ENCODE data around the gene TUT1.

DNA sequence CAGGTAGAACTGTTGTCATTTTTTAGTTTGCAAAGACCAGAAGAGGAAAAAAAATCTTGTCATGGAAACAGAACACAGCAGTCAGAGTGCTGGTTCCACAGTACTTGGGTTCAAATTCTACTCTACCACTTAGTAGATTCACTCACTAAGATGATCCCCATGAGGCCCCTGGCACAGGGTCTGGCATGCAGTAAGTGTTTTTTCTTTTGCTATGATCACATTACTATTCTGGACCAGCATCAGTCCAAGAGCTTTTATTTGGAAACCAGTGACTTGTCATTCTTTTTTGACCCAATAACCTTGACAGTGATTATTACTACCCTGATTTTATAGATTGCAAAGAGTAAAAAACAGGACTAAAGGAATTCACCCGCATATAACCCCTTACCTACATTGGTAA is 21.7 kb downstream of the TUT1 start:
- TF ChIP-seq, protein P1, sequence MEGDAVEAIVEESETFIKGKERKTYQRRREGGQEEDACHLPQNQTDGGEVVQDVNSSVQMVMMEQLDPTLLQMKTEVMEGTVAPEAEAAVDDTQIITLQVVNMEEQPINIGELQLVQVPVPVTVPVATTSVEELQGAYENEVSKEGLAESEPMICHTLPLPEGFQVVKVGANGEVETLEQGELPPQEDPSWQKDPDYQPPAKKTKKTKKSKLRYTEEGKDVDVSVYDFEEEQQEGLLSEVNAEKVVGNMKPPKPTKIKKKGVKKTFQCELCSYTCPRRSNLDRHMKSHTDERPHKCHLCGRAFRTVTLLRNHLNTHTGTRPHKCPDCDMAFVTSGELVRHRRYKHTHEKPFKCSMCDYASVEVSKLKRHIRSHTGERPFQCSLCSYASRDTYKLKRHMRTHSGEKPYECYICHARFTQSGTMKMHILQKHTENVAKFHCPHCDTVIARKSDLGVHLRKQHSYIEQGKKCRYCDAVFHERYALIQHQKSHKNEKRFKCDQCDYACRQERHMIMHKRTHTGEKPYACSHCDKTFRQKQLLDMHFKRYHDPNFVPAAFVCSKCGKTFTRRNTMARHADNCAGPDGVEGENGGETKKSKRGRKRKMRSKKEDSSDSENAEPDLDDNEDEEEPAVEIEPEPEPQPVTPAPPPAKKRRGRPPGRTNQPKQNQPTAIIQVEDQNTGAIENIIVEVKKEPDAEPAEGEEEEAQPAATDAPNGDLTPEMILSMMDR (conservative IDR thresholded peaks at IDR 0.05) = no peak
- no peak for TF ChIP-seq ZFX (IDR thresholded peaks at IDR 0.05)
